HEK293 (cell line): Measurements from ENCODE around the gene HYDIN.
"Not testable (repeated sequence)": the region's sequence is repeated elsewhere in the genome, so short reads cannot be mapped to it uniquely, and the experiment has no call there.

Experiments
- CTCF ChIA-PET: fragments of 350-600 bp; formaldehyde crosslinking; extraction: SDS; loops from one replicate; lab custom pipeline; 2021; ENCODE audit warnings: antibody characterized with exemption; lab: Yijun Ruan, JAX
- POLR2A ChIA-PET: fragments of 300-600 bp; formaldehyde crosslinking; extraction: SDS; loops from one replicate; lab custom pipeline; 2020; ENCODE audit warnings: antibody characterized with exemption, inconsistent platforms; lab: Yijun Ruan, JAX
- H3K27ac ChIP-seq: fragments of 200-500 bp; sonication (Bioruptor generic); 2 replicates; pipeline ENCODE4 v1.5.1; 2014; ENCODE audit warnings: low read depth, low read length, control low read depth, inconsistent platforms; ENCODE audit errors: extremely low read depth
- H3K36me3 ChIP-seq, 2 experiments: fragments of 200-500 bp in 1 of 2; sonication (Bioruptor generic) in 1 of 2; 1 replicate in 1 of 2; 2 replicates in 1 of 2; pipeline ENCODE4 v1.5.1; 2014 to 2017; ENCODE audit warnings: inconsistent platforms in 2 of 2, low read length in 2 of 2; ENCODE audit not compliant: control insufficient read depth in 2 of 2, insufficient read depth in 1 of 2
- H3K4me1 ChIP-seq: fragments of 200-500 bp; sonication (Bioruptor generic); 2 replicates; pipeline ENCODE4 v1.5.1; 2014; ENCODE audit warnings: mild to moderate bottlenecking, low read length, inconsistent platforms; ENCODE audit not compliant: control insufficient read depth, insufficient read depth
- H3K4me3 ChIP-seq: 2 replicates; pipeline ENCODE4 v1.5.1; 2011; ENCODE audit warnings: low read depth, mild to moderate bottlenecking, control low read depth, low read length, moderate library complexity
- H3K9me3 ChIP-seq: fragments of 200-500 bp; sonication (Bioruptor generic); 2 replicates; pipeline ENCODE4 v1.5.1; 2014; ENCODE audit warnings: low read depth, low read length, inconsistent platforms; ENCODE audit not compliant: control insufficient read depth, insufficient read depth

HYDIN gene

DNA sequence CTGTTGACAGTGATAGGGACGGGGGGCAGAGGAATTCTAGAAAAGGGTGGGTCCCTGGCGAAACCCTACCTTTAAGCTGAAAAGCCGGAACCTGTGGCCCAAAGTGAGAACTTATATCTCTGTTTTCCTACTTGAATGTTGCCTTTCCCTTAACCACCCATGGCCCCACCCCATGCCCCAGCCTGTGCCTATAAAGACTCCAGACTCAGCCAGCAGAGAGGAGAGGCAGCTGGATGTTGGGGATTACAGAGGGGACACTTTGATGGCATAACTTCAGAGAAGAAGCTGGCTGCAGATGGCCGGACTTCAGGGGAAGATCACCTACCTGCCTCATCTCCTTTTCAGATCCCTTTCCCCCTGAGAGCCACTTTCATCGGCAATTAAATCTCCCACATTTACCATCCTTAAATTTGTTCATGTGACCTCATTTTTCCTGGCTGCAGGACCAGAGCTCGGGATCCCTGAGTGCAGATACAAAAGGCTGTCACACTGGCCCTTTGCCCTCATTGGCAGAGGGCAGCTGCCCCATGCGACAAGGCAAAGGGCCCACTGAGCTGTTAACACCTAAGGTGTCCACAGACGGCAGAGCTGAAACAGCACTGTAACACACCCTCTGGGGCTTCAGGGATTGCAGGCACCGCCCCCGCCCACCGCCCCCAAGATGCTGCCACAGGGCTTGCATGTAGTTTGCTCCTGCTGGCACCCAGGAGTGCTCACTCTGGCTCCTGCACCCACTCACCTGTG, 191.0 kb downstream of the HYDIN start:
- H3K9me3 ChIP-seq, H3K27ac ChIP-seq, H3K4me3 ChIP-seq, CTCF ChIA-PET, POLR2A ChIA-PET, H3K36me3 ChIP-seq, H3K4me1 ChIP-seq: not testable (repeated sequence)

GRCh38 chr16:71038421-71038820, 192.1 kb downstream of the HYDIN start:
- CTCF ChIA-PET, H3K4me1 ChIP-seq, H3K9me3 ChIP-seq, H3K36me3 ChIP-seq, POLR2A ChIA-PET, H3K27ac ChIP-seq, H3K4me3 ChIP-seq: not testable (repeated sequence)

GRCh38 chr16:71037987-71038386, 192.5 kb downstream of the HYDIN start:
- H3K27ac ChIP-seq, H3K36me3 ChIP-seq, H3K9me3 ChIP-seq, CTCF ChIA-PET, POLR2A ChIA-PET, H3K4me3 ChIP-seq, H3K4me1 ChIP-seq: not testable (repeated sequence)

GRCh38 chr16:71028032-71028727, 202.3 kb downstream of the HYDIN start:
- H3K4me1 ChIP-seq, POLR2A ChIA-PET, H3K9me3 ChIP-seq, H3K4me3 ChIP-seq, H3K36me3 ChIP-seq, CTCF ChIA-PET, H3K27ac ChIP-seq: not testable (repeated sequence)

DNA sequence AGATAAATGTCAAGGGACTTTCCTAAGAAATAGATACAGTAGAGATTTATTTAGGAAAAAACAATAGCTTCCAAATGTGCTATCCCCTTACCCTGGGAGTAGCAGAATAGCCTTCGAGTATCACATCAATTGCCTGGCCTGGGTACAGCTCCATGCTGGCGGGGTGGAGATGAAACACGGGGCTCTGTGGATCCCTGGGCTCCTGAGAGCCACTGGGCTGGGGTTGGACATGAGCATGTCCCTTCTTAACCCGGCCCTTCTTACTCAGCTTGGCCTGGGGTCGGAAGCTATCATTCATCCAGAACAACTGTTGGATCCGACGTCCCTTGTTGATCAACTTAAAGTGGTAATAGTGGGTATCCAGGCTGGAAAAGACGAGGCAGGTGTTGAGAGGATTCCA, 203.0 kb downstream of the HYDIN start:
- POLR2A ChIA-PET, H3K4me3 ChIP-seq, H3K27ac ChIP-seq, H3K4me1 ChIP-seq, H3K36me3 ChIP-seq, H3K9me3 ChIP-seq, CTCF ChIA-PET: not testable (repeated sequence)

DNA sequence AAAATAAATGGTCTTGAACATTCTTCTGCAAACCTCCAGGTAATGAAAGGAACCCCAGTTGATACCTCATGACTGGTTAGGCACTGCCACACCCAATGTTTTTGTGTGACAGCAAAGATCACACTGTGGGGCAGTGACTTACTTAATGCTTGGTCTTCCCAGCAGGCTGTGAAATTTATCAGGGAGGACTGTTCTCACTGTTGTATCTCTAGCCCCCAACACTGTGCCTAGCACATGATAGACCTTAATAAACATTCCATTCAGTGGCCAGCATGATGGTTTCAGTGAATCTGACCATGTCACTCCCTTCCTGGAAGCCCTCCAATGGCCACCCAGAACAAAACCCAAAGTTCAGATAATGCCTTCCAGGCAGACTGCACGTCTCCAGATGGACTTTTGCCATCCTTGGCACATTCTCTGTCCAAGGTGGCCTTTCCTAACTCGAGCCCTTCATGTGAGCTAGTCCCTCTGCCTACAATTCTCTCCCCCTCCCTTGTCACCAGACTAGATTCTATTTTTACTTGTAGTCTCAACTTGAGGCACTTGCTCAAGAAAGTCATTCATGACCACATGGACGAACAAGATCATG, 206.6 kb downstream of the HYDIN start:
- H3K9me3 ChIP-seq, POLR2A ChIA-PET, H3K4me1 ChIP-seq: not testable (repeated sequence)

DNA sequence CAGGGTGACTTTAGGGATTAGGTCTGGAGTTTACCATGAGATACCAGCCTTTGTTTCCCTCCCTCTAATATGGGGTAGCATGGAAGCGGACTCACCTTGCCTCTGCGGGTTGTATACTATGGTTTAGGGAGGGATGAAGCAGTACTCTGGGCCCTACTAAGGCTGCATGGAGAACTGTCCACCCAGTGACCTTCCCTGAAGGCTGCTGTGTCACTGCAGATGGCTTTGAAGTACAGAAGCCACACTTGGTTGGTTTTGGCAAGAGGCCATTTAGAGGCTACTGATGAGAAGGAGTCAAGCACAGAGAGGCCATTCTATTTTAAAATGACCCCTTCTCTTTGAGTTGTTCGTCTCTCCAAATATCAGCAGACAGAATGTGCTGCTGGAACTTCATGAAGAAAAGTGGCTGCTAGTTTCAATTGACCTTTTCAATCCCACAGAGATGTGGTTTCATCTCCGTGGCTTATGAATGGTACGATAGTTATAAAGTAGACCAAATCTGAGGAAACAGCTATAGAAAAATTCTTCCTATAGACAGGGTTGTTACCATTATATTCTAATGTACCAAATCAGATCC, 208.5 kb downstream of the HYDIN start:
- H3K9me3 ChIP-seq, H3K4me3 ChIP-seq, CTCF ChIA-PET, H3K4me1 ChIP-seq, H3K36me3 ChIP-seq, H3K27ac ChIP-seq, POLR2A ChIA-PET: not testable (repeated sequence)

More for the DNA sequence above, 206.6 kb downstream of the HYDIN start:
- H3K4me3 ChIP-seq, H3K36me3 ChIP-seq, CTCF ChIA-PET, H3K27ac ChIP-seq: not testable (repeated sequence)

DNA sequence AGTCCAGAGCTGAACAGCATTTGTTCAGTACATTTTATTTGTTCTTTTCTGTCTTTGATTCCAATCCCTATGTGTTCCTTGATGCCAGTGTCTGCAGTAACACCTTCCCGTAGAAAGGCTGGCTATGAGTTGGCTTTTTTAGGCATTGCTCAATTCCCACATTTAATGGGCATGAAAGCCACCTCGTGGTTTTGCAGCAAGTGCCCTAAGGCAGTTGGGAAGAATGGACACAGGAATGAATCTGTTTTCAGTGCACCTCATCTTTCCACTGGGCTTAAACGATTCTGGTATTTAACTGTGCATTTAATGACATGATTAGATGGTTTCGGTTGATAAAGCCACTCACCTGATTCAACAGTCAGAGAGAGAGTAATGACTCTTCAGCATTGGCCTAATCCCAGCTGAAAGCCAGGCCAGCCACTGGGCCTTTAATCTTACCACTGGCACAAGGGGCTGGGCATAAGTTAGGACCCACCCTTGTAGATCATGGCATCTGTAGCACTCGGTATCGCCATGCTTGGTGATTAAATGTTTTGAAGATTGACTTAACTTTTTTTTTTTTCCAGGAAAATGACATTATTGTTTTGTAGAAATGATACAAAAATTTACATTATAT, 211.3 kb downstream of the HYDIN start:
- H3K4me3 ChIP-seq, H3K27ac ChIP-seq, H3K4me1 ChIP-seq, CTCF ChIA-PET, H3K9me3 ChIP-seq, H3K36me3 ChIP-seq, POLR2A ChIA-PET: not testable (repeated sequence)

- CTCF ChIA-PET, H3K4me1 ChIP-seq, POLR2A ChIA-PET, H3K36me3 ChIP-seq, H3K9me3 ChIP-seq, H3K4me3 ChIP-seq, H3K27ac ChIP-seq: not testable (repeated sequence)
Measured at GRCh38 chr16:71015419-71015818, 215.1 kb downstream of the HYDIN start.

- POLR2A ChIA-PET, CTCF ChIA-PET, H3K9me3 ChIP-seq, H3K36me3 ChIP-seq, H3K4me3 ChIP-seq, H3K4me1 ChIP-seq, H3K27ac ChIP-seq: not testable (repeated sequence)
Measured at GRCh38 chr16:71009440-71010223, 220.9 kb downstream of the HYDIN start.
